ENCODE data around the gene GEN1.

Gene GEN1

DNA sequence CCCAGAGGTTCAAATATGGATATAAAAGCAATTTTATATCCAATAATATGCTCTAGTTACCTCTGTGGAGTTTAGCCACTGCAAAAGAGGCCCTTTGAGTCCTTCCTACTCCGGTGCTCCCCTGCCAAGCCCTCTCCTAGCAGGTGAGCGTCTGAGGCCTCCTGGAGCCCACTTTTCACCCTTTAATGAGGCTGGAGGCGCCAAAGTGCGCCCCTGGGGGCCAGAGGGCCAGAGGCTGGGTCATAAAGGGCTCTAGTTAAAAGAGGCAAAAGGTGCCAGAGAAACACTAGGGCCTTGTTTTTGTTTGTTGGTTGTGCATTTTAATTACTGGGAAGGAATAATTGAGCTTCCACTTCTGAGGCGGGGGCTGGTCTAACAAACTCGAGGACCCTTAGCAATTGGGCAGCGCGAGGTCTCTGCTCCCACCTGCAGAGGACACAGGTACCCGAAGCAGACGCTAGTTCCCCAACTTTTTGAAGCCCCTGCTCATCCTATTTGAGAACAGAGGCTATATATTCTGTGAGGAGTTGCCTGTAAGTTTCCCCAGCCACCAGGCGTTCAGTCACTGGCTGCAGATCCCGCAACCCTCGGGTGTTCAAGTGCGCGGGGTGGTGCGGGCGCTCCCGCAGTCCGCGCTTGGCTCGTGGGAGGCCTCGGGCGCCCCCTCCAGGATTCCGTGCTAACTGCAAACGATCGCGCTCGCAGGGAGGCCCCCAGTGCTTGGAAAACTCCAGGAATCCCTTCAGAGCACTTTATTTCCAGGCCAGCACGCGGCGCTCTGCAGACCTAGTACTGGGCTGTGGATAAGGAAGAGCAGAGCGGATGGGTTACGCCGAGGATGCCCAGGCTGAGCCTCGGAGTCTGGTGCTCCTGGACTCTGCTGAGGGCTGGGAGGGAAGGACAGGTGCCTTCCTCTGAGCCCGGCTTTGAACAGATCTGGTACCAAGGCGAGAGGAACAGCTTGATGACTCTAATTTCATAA, 76.4 kb downstream of the GEN1 start:
- no peak for DNase-seq

DNA sequence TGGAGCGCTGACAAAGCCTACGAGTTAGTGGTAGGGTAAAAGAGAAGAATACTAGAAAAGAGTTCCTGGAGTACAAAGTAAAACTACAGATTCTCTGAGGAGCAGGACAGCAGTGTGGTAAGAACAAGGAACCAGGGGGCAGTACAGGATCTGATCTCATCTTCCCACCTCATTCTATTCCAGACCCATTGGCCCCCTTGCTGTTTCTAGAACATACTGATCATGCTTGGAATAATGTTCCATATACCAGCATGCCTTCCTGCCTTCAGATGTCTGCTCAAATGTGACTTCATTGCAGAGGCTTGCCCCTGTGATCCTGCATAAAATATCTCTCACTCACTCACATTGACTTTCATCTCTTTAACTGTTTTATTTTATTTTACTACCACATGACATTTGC, 81.6 kb downstream of the GEN1 start:
- no peak for DNase-seq

Data from NK-92 treated with Interleukin-12 subunit alpha and Interleukin-12 subunit beta, amount 100 ng/mL, for 24 hours (cell line).